Measurements from ENCODE around the gene SMOC1.

SMOC1 gene

GRCh38 chr14:69882116-69882864 is 3.1 kb downstream of the SMOC1 start:
- no peaks in the 10 kb centered on the region for H3K36me3 ChIP-seq (replicated peaks; ENCODE audit: low read depth, low read length)
- H4K20me1 ChIP-seq (ENCODE audit: insufficient read depth, low read length): no peaks in the 10 kb centered on the region
- no peak overlapping the region for H3K27ac ChIP-seq (ENCODE audit: low read length)
- H2AFZ ChIP-seq (ENCODE audit: low read depth, low read length): no peak overlapping the region
- H3K4me3 ChIP-seq (ENCODE audit: low read length): no peak overlapping the region
- H3K79me2 ChIP-seq (ENCODE audit: low read length): no peaks in the 10 kb centered on the region
- H3K4me2 ChIP-seq (ENCODE audit: low read length): no peak overlapping the region
- no peaks in the 10 kb centered on the region for H3K9me3 ChIP-seq (ENCODE audit: insufficient read depth, low read length)
- TF ChIP-seq CTCF (IDR thresholded peaks at IDR 0.05; ENCODE audit: low read depth, low read length) (no peak), EZH2phosphoT487 (IDR thresholded peaks at IDR 0.05; ENCODE audit: low read depth) (no peak)
- H3K27me3 ChIP-seq (ENCODE audit: low read depth, low read length): peaks cover 9% of the 10 kb centered on the region
- H3K4me1 ChIP-seq (ENCODE audit: low read length): no peaks in the 10 kb centered on the region
- H3K9ac ChIP-seq (ENCODE audit: low read length): no peak overlapping the region

GRCh38 chr14:69882915-69883314 is 3.7 kb downstream of the SMOC1 start:
- Histone ChIP-seq H2AFZ (ENCODE audit: low read depth, low read length) (no peak overlapping the region), H3K4me1 (ENCODE audit: low read length) (no peaks in the 10 kb centered on the region), H3K4me2 (ENCODE audit: low read length) (no peak overlapping the region), H3K27me3 (ENCODE audit: low read depth, low read length) (peaks cover 9% of the 10 kb centered on the region), H4K20me1 (ENCODE audit: insufficient read depth, low read length) (no peaks in the 10 kb centered on the region), H3K9ac (ENCODE audit: low read length) (no peak overlapping the region), H3K36me3 (replicated peaks; ENCODE audit: low read depth, low read length) (no peaks in the 10 kb centered on the region), H3K4me3 (ENCODE audit: low read length) (no peak overlapping the region), H3K9me3 (ENCODE audit: insufficient read depth, low read length) (no peaks in the 10 kb centered on the region), H3K27ac (ENCODE audit: low read length) (no peak overlapping the region), H3K79me2 (ENCODE audit: low read length) (no peaks in the 10 kb centered on the region)
- TF ChIP-seq EZH2phosphoT487 (IDR thresholded peaks at IDR 0.05; ENCODE audit: low read depth): no peak
- no peak for TF ChIP-seq CTCF (IDR thresholded peaks at IDR 0.05; ENCODE audit: low read depth, low read length)

- Histone ChIP-seq H3K79me2 (ENCODE audit: low read length) (no peaks in the 10 kb centered on the region), H3K9ac (ENCODE audit: low read length) (no peak overlapping the region), H3K4me1 (ENCODE audit: low read length) (no peaks in the 10 kb centered on the region), H3K9me3 (ENCODE audit: insufficient read depth, low read length) (0 out of 2 replicates have a peak, but pooled peaks cover 3% of the 10 kb centered on the region), H2AFZ (ENCODE audit: low read depth, low read length) (no peak overlapping the region), H3K4me2 (ENCODE audit: low read length) (no peak overlapping the region), H4K20me1 (ENCODE audit: insufficient read depth, low read length) (no peaks in the 10 kb centered on the region), H3K27me3 (ENCODE audit: low read depth, low read length) (peaks cover 26% of the 10 kb centered on the region), H3K4me3 (ENCODE audit: low read length) (no peak overlapping the region), H3K27ac (ENCODE audit: low read length) (no peak overlapping the region), H3K36me3 (replicated peaks; ENCODE audit: low read depth, low read length) (no peaks in the 10 kb centered on the region)
- TF ChIP-seq CTCF (IDR thresholded peaks at IDR 0.05; ENCODE audit: low read depth, low read length) (no peak), EZH2phosphoT487 (IDR thresholded peaks at IDR 0.05; ENCODE audit: low read depth) (no peak)
These were observed 7.4 kb downstream of the SMOC1 start for GRCh38 chr14:69886453-69887242.
